K562 (cell line): Measurements from ENCODE around the gene SLC29A4.

Source experiments
- CBFB ChIP-seq: sonication (generic); formaldehyde crosslinking; IDR thresholded peaks from 2 replicates; pipeline ENCODE4 v1.4.0; 2020; ENCODE audit warnings: mild to moderate bottlenecking, missing genetic modification reagents
- MXI1 ChIP-seq: IDR thresholded peaks from 2 replicates; pipeline ENCODE4 v1.6.1; 2011; ENCODE audit warnings: low read depth, mild to moderate bottlenecking, improper control_type of control experiment, low read length
- MYNN ChIP-seq, 2 experiments: sonication (generic); formaldehyde crosslinking in 1 of 2; IDR thresholded peaks; 2 replicates each; pipeline versions ENCODE4 v1.5.0 to v1.6.1; 2016 to 2020; ENCODE audit warnings: antibody characterized with exemption in 1 of 2, missing genetic modification reagents in 1 of 2
- NR2C2 ChIP-seq, 2 experiments: fragments of 200-800 bp in 1 of 2; sonication (Bioruptor generic) in 1 of 2; sonication (generic) in 1 of 2; formaldehyde crosslinking in 1 of 2; IDR thresholded peaks; 2 replicates each; pipeline versions ENCODE4 v1.6.1 to v1.8.0; 2016 to 2022; ENCODE audit warnings: mild to moderate bottlenecking in 1 of 2, missing compliant biosample characterization in 1 of 2, missing genetic modification characterization in 1 of 2, missing genetic modification reagents in 1 of 2
- PML ChIP-seq: IDR thresholded peaks from 2 replicates; pipeline ENCODE4 v1.6.1; 2012; ENCODE audit warnings: low read length, inconsistent platforms
- SREBF2 ChIP-seq: sonication (generic); formaldehyde crosslinking; IDR thresholded peaks from 2 replicates; pipeline ENCODE4 v1.4.0; 2020; ENCODE audit warnings: mild to moderate bottlenecking, missing genetic modification reagents
- ZBED1 ChIP-seq: IDR thresholded peaks from 2 replicates; pipeline ENCODE4 v1.6.1; 2014
- ZC3H11A ChIP-seq: IDR thresholded peaks from 2 replicates; pipeline ENCODE4 v1.6.1; 2012; ENCODE audit warnings: low read depth, low read length, improper control_type of control experiment
- ZNF644 ChIP-seq: fragments of 200-800 bp; sonication (Bioruptor generic); IDR thresholded peaks from 2 replicates; pipeline ENCODE4 v1.6.1; 2016; ENCODE audit warnings: low read depth, missing genetic modification characterization, missing compliant biosample characterization
- TF ChIP-seq, protein P1 (sequence below): fragments of 200-400 bp; formaldehyde crosslinking; IDR thresholded peaks from 2 replicates; pipeline ENCODE4 v1.6.1; 2017; ENCODE audit warnings: mild to moderate bottlenecking, low read depth, low read length, moderate library complexity

DNA sequence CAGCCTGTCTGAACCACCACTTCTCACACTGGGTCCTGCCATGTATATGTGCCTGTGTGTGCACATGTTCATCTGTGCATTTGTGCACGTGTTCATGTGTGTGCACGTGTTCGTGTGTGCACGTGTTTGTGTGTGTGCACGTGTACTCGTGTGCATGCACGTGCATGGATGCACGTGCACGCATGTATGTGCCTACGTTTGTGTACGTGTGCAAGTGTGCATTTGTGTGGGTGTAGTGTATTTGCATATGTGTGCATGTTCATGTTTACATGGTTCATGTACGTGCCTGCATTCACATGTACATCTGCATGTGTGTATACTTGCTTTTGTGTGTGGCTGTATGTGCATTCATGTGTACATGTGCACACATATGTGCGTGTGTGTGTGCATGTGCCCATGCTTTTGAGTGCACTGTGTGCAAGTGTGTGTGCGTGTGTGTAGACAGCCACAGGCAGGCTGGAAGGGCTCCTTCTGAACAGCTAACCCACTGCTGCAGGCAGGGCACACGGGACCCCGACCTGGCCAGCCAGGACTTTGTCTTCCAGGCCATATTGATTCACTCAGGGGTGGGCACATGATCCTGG lies 28.2 kb downstream of the SLC29A4 start:
- no peak for TF ChIP-seq PML
- TF ChIP-seq ZBED1: no peak
- TF ChIP-seq SREBF2 (CRISPR knock-in tag): no peak
- TF ChIP-seq MXI1: no peak
- TF ChIP-seq ZNF644 (tag): no peak
- TF ChIP-seq, protein P1, sequence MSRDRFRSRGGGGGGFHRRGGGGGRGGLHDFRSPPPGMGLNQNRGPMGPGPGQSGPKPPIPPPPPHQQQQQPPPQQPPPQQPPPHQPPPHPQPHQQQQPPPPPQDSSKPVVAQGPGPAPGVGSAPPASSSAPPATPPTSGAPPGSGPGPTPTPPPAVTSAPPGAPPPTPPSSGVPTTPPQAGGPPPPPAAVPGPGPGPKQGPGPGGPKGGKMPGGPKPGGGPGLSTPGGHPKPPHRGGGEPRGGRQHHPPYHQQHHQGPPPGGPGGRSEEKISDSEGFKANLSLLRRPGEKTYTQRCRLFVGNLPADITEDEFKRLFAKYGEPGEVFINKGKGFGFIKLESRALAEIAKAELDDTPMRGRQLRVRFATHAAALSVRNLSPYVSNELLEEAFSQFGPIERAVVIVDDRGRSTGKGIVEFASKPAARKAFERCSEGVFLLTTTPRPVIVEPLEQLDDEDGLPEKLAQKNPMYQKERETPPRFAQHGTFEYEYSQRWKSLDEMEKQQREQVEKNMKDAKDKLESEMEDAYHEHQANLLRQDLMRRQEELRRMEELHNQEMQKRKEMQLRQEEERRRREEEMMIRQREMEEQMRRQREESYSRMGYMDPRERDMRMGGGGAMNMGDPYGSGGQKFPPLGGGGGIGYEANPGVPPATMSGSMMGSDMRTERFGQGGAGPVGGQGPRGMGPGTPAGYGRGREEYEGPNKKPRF: no peak
- TF ChIP-seq ZC3H11A: no peak
- TF ChIP-seq CBFB (CRISPR knock-in tag): no peak
- TF ChIP-seq NR2C2 (CRISPR knock-in tag; IDR thresholded peaks at IDR 0.05): no peak
- no peak for TF ChIP-seq NR2C2 (tag; IDR thresholded peaks at IDR 0.05)
- TF ChIP-seq MYNN (IDR thresholded peaks at IDR 0.05): no peak
- no peak for TF ChIP-seq MYNN (CRISPR knock-in tag; IDR thresholded peaks at IDR 0.05)
